Heart left ventricle (tissue), 13 donors: ENCODE measurements around the gene RFPL4AL1.

Experiments used
- POLR2A ChIP-seq, 2 donors: fragments of 450-650 bp; IDR thresholded peaks; one replicate each; pipeline ENCODE4 v1.6.1; 2017; ENCODE audit warnings: antibody characterized with exemption in 2 of 2, mild to moderate bottlenecking in 2 of 2, moderate library complexity in 2 of 2
- TF ChIP-seq, protein P1 (sequence below), 12 donors: fragments of 200-600 bp; sonication (generic) in 4 of 12; IDR thresholded peaks; one replicate each; pipeline versions ENCODE4 v1.5.0 to v1.8.0; 2018 to 2022; ENCODE audit warnings: antibody characterized with exemption in 12 of 12, mild to moderate bottlenecking in 5 of 12
- donor health status: ischemic (EF 13 %, LVEDD 7.1; RV severe dilation, severe dysfunction).
- donor health status: DM: no; HTN: yes; CAD: no.
- donor health status: DM: no; HTN: no; CAD: no.
- donor health status: ischemic (EF 25% LVEDD 6.9; RV normal size, moderate dysfunction).
- donor health status: ischemic (EF 25% LVEDD 5.7; RV mildly dilated, moderate dysfunction).
- donor health status: ischemic (EF 35%, LVEDD 5.7; RV mildly dilated, moderate dysfunction).
- donor health status: nonischemic (EF 11% LVEDD 7.7; RV severe dilation, severe dysfunction).
- donor health status: DM: yes; HTN: yes; CAD: no.
- donor health status: PGD.
- donor health status: ischemic (EF 29% LVEDD 5.4; RV normal size, mild dysfunction).
- donor health status: nonischemic (EF 23%, LVEDD 6.1; RV moderate dilation, normal function).

DNA sequence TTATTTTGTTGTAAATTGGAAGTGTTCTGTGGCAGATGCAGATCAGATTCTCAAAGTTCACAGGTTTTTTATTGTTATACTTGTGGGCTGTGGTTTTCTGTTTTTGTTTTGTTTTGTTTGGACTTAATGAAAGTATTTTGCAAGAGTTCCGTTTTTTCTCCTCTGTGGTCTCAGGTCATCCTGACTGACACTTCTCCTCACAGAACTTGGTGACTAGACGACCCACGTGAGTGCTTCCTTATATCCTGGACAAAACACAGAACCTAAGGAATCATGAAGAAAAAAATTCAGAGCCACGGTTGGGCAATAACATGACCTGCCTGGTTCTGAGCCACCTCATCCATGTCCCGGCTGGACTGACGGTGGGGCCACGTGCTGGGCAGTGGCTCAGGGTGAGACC, 2.5 kb upstream of the RFPL4AL1 start:
- no peak for TF ChIP-seq POLR2A (IDR thresholded peaks at IDR 0.05)
- TF ChIP-seq, protein P1, sequence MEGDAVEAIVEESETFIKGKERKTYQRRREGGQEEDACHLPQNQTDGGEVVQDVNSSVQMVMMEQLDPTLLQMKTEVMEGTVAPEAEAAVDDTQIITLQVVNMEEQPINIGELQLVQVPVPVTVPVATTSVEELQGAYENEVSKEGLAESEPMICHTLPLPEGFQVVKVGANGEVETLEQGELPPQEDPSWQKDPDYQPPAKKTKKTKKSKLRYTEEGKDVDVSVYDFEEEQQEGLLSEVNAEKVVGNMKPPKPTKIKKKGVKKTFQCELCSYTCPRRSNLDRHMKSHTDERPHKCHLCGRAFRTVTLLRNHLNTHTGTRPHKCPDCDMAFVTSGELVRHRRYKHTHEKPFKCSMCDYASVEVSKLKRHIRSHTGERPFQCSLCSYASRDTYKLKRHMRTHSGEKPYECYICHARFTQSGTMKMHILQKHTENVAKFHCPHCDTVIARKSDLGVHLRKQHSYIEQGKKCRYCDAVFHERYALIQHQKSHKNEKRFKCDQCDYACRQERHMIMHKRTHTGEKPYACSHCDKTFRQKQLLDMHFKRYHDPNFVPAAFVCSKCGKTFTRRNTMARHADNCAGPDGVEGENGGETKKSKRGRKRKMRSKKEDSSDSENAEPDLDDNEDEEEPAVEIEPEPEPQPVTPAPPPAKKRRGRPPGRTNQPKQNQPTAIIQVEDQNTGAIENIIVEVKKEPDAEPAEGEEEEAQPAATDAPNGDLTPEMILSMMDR (IDR thresholded peaks at IDR 0.05), result no peak
